ENCODE data around the gene PARD6G. TPM values are rescaled to one million over a fixed set of nuclear protein-coding genes. Genes with fewer than 3 reads are reported as not detected.

Gene PARD6G
- total and polyA plus RNA-seq, 9 of the 15 experiments (the other 6 are each of a cell fraction or from before 2014, with no cell fraction given): 0.03 to 1.2 (median 0.26) TPM

DNA sequence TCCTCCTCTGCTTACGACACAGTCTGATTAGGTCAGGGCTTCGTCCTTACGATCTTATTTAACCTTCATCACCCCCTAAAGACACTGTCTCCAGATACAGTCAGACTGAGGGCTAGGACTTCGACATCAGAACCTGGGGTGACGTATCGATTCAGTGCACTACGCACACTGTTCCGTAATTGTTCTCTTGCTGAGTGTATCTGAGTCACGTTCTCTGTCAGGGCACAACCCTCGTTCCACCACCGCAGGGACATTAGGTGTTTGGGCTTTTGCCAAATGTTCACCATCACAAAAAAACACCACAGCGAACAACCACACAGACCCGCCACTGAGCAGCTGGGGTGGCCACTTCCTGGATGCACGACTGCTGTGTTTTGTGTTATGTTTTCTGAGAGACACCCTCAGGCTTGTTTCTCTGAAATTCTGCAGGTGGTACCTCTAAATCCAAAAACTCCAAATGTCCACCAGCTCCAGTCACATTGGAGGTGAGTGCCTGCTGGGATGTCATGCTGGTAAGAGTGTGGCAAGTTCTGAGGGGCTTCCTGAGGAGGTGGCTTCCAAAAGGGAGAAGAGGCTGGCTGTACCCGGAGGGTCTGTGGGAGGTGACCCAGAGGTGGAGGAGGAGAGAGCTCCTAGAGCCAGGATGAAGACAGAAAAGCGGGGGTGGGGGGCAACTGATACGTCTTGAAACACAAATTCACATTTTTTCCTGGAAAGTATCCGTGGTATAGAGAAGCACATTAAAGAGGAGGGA, 71.7 kb downstream of the PARD6G start:
- DNase-seq (ENCODE audit: extremely low read depth in 1 of 4, low spot score in 3 of 4): no peak

More for the DNA sequence above, 71.7 kb downstream of the PARD6G start:
- POLR2A ChIA-PET: no interaction called here
- 6% methylated on average over 16 of the region's 18 CpGs for WGBS (ENCODE audit: insufficient coverage, low coverage, missing lambda C conversion rate)
- Histone ChIP-seq H3K27ac (ENCODE audit: extremely low read depth, low read depth, low read length) (no peak overlapping the region), H3K4me3 (no peak overlapping the region), H3K9ac (ENCODE audit: insufficient read depth in 1 of 2, low read depth in 2 of 2, low read length in 2 of 2) (no peak overlapping the region), H2AFZ (ENCODE audit: low read depth, low read length) (no peak overlapping the region), H3K9me1 (ENCODE audit: control insufficient read depth, insufficient read depth, low read length) (no peaks in the 10 kb centered on the region), H3K79me2 (ENCODE audit: control insufficient read depth, insufficient read depth, low read length) (no peaks in the 10 kb centered on the region), H3K36me3 (ENCODE audit: control insufficient read depth, insufficient read depth, low read length) (no peaks in the 10 kb centered on the region), H3K4me1 (replicated peaks in 1 of 2; ENCODE audit: control insufficient read depth in 2 of 2, insufficient read depth in 2 of 2, low read length in 2 of 2) (0 out of 5 replicates have a peak, but pooled peaks cover 0 to 4% of the 10 kb centered on the region in 2 experiments), H4K20me1 (replicated peaks; ENCODE audit: control insufficient read depth, insufficient read depth, low read length) (no peaks in the 10 kb centered on the region), H3K4me2 (ENCODE audit: insufficient read depth, low read length) (no peak overlapping the region), H3K27me3 (ENCODE audit: control insufficient read depth in 2 of 2, insufficient read depth in 2 of 2, low read length in 2 of 2) (peaks cover 9 to 74% of the 10 kb centered on the region in 2 experiments; a peak in 4 of 5 replicates), H3K9me3 (replicated peaks; ENCODE audit: control insufficient read depth, insufficient read depth, low read depth, low read length) (no peaks in the 10 kb centered on the region)
- no peak for TF ChIP-seq IRF2 (CRISPR knock-in tag; IDR thresholded peaks at IDR 0.05)
- no peak for TF ChIP-seq TARDBP (IDR thresholded peaks at IDR 0.05)
- TF ChIP-seq RB1 (IDR thresholded peaks at IDR 0.05; ENCODE audit: low read depth): no peak
- TF ChIP-seq NR4A1 (CRISPR knock-in tag; IDR thresholded peaks at IDR 0.05): no peak
- no peak for TF ChIP-seq NR4A1 (tag; IDR thresholded peaks at IDR 0.05)
- TF ChIP-seq ZNF830 (CRISPR knock-in tag; IDR thresholded peaks at IDR 0.05): no peak
- TF ChIP-seq NFE2 (IDR thresholded peaks at IDR 0.05; ENCODE audit: low read depth): no peak
- no peak for TF ChIP-seq PTRF (tag; IDR thresholded peaks at IDR 0.05)
- TF ChIP-seq, protein P1, sequence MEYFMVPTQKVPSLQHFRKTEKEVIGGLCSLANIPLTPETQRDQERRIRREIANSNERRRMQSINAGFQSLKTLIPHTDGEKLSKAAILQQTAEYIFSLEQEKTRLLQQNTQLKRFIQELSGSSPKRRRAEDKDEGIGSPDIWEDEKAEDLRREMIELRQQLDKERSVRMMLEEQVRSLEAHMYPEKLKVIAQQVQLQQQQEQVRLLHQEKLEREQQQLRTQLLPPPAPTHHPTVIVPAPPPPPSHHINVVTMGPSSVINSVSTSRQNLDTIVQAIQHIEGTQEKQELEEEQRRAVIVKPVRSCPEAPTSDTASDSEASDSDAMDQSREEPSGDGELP (CRISPR knock-in tag; IDR thresholded peaks at IDR 0.05; ENCODE audit: borderline replicate concordance): no peak
- TF ChIP-seq HEY1 (CRISPR knock-in tag; IDR thresholded peaks at IDR 0.05; ENCODE audit: borderline replicate concordance): no peak
- no peak for TF ChIP-seq KLF13 (tag; IDR thresholded peaks at IDR 0.05; ENCODE audit: borderline replicate concordance, low read depth)
- no peak for TF ChIP-seq ZZZ3 (IDR thresholded peaks at IDR 0.05)
- TF ChIP-seq ZNF766 (CRISPR knock-in tag; conservative IDR thresholded peaks at IDR 0.05): no peak
- TF ChIP-seq RBM22 (IDR thresholded peaks at IDR 0.05; ENCODE audit: low read depth, low read length, poor library complexity, severe bottlenecking): no peak
- in situ Hi-C loops (cut with MboI): no loop called here
- FAIRE-seq (no peak), ATAC-seq (no peak)
- CTCF ChIA-PET (ENCODE audit: low intra/inter-chr PET ratio): no interaction called here
- intact Hi-C loops (cut with micrococcal nuclease): no loop called here
- no TSS peak for BruUV-seq (replicated peaks)
